ENCODE results near the gene TEX38.
"Not testable (repeated sequence)": the region's sequence is repeated elsewhere in the genome, so short reads cannot be mapped to it uniquely, and the experiment has no call there.

The TEX38 gene

DNA sequence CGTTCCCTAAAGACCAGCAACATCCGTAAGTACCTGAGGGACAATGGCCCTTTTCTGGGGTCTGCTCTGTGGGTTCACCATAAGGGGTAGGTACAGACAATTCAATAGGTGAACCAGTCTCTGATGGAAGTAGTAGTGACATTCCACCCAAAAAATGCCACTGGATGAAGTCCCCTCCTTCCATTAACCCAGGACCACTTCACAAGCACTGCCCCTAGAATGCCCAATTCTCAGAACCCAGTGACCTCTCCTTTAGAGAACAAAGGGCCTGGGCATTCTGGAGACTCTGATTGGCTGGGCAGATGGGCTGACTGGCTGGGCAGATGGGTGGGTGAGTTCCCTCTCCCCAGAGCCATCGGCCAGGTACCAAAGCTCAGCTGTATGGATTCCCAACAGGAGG, at the start of gene TEX38:
Gene TEX38, plus strand, starts transcription at position 301 of the 400 bp plus-strand sequence. Its CDS starts 81 bp downstream, at position 382.
- no peak for DNase-seq
- intact Hi-C loops (cut with DNase I) = no loop called here

DNA sequence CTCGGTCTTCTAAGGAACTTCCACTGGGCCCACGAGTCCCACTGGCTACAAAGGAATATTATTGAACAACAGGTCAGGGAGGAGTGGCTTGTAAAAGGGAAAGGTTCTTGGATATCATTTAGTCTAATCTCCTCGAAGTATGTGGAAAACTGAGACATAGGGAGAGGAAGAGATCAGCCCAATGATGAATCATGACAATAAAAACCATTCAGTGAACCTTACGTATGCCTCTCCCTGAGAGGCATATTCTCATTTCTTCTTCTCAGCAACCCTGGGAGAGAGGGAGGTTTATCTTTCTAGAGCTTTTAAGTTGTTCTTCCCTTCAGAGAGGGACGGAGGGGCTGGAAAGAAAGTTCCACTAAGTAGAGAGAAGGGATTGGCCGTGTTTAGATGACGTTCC, 49.7 kb upstream of the TEX38 start:
- intact Hi-C loops (cut with DNase I) = no loop called here
- no peak for DNase-seq

DNA sequence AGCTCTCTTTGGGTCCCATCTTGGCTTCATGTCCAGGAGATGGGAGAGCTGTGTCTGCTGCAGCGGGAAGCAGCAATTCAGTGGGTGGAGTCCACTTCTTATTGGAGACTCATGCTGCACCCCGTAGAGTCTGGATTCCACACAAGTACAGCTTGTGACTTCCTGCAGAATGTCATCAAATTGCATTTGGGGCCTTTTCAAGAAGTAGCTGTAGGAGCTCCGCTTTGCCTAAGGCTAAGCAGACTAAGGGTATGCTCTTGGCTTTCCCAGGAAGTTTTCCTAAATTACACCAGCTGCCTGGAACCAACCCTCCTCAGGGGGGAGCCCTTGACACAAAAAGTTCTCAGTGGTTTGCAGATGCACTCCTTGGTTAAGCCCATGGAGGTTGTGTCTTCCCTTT, 49.3 kb upstream of the TEX38 start:
- no peak for DNase-seq
- intact Hi-C loops (cut with DNase I) = no loop called here

DNA sequence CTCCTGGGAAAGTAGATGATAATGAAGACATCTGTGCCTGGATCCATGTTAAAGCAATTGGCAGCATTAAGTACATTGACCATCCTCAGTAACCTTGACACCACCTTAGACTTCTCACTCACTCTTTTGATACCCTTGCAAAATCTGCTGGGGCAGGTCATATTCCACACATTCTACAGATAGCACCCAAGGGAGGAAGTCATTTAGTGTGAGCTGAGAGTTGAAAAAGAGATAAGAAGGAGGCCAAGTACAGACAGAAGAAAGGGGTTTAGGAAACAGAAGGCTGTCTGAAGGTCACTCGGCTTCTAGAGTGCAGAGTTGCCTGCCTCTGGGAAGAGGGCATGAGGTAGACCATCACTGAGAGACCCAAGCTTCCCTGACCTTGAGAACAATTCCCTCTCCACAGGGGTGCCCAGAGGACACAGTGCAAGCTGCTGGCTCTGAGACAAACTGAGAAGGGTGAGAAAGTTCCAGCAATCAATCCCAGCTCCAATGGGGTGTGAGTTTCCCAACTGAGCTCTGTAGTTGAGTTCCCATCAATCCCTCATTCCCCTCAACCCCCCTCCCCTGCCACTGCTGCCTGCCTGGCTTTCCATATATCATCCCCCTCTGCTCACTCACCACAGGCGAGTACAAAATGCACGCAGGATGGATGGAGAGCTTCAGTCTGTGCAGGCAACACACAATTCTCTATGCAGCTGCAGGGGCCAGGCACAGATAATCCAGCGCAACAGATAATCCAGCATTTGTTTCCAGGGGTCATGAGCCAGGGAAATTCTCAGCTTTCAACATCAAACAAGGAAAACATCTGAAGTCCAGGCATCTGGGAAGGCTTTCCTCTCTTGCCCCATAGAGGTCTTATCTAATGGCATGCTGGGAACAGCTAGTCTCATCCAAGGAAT, 47.7 kb upstream of the TEX38 start:
- intact Hi-C loops (cut with DNase I) = no loop called here
- DNase-seq = no peak

GRCh38 chr1:46630719-46631118, 40.9 kb upstream of the TEX38 start:
- no peak for DNase-seq
- intact Hi-C loops (cut with DNase I) = no loop called here

DNA sequence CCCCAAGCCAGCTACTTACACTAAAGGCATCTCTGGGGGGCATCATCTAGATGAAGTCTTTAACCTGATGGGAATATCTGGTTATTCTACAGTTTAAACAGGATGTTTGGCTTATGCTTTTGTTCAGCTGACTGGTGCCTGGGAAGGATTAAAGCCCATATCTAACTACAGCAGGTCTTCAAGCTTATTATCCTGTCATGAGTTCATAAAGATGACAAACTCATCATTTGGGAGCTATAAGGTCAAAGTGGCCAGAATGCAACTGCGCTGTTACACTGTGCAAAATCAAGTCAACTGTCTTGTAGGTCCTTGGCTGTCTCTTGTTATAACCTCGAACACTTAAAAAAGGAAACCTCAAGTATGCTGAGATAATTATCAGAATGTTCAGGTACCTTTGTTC, 36.4 kb upstream of the TEX38 start:
- no peak for DNase-seq
- intact Hi-C loops (cut with DNase I) = no loop called here

GRCh38 chr1:46637444-46638083, 34.1 kb upstream of the TEX38 start:
- DNase-seq = no peak

GRCh38 chr1:46638921-46639320, 32.7 kb upstream of the TEX38 start:
- no peak for DNase-seq
- intact Hi-C loops (cut with DNase I) = no loop called here

More at GRCh38 chr1:46637444-46638083, 34.1 kb upstream of the TEX38 start:
- intact Hi-C loops (cut with DNase I) = no loop called here

DNA sequence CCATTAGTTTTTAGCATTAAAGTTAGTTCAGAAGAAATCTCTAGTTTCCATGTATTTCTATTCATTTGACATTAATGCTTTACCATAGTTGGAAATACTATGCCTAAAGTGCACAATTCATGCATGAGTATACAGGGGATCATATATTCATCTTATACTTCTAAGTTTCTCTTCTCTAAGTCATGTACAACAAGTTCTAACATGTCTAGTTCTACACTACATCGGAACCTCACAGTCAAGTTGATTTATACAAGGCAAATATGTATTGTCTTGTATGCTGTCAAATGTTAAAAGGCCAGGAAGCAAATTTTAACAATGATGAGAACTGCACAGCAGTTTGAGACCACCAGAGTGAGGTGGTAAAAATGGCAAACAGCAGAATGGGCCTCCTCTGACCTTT, 32.1 kb upstream of the TEX38 start:
- intact Hi-C loops (cut with DNase I) = no loop called here
- no peak for DNase-seq

- intact Hi-C loops (cut with DNase I) = no loop called here
- DNase-seq = no peak
Measured at GRCh38 chr1:46642115-46642680, 29.5 kb upstream of the TEX38 start.

DNA sequence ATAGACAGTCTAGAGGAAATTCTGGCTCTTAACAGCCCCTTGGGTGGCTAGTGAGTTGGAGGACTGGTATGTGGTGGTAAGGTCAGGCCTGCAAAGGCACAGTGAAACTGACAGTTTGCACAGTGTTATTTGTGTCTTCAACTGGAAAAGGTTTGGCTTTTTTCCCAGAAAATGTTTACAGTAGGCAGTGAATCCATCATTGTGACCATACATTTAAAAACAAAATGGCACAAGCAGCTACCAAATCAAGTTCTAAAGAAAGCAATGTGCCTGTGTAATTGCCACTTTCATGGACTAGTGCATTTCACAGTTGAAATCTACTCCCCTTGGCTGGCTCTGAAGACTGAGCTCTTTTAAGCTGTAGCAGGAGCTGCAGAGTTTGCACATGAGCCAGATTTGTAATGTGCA, 28.3 kb upstream of the TEX38 start:
- no peak for DNase-seq
- intact Hi-C loops (cut with DNase I) = no loop called here

- intact Hi-C loops (cut with DNase I) = no loop called here
- DNase-seq = no peak
Measured at GRCh38 chr1:46645815-46646214, 25.8 kb upstream of the TEX38 start.

DNA sequence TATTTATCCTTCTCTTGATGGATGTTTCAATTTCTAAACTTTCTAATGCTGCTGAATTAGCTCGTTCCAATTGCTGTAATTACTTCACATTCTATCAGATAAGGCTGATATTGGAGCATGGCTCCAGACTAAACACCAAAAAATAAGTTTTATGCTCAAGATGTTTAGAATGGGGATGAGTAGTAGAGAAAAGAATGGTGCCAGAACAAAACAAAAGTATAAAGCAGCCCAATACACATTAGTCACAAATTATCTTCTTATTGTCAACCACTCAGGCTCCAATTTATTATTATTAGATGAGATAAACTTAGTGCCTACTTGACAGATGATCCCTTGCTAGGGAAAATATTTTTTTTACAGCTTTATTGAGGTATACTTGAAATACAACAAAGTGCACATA, 25.3 kb upstream of the TEX38 start:
- intact Hi-C loops (cut with DNase I) = no loop called here
- DNase-seq = no peak

GRCh38 chr1:46646844-46647243, 24.8 kb upstream of the TEX38 start:
- no peak for DNase-seq
- intact Hi-C loops (cut with DNase I) = no loop called here

- intact Hi-C loops (cut with DNase I) = no loop called here
- DNase-seq = no peak
Measured at GRCh38 chr1:46647611-46648010, 24.0 kb upstream of the TEX38 start.

DNA sequence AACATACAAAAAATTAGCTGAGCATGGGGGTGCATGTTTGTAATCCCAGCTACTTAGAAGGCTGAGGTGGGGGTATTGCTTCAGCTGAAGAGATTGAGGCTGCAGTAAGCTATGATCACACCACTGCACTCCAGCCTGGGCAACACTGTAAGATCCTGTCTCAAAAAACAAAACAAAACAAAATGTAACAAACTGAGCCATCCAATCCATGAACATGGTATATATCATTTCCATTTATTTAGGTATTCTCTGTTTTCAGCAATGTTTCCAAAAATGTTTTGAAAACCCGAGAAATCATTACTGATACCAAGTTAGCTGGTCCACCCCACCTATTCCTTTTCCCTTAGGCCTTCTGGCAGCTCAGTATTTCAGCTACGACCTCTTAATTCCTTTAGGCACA, 21.9 kb upstream of the TEX38 start:
- no peak for DNase-seq
- intact Hi-C loops (cut with DNase I) = no loop called here

DNA sequence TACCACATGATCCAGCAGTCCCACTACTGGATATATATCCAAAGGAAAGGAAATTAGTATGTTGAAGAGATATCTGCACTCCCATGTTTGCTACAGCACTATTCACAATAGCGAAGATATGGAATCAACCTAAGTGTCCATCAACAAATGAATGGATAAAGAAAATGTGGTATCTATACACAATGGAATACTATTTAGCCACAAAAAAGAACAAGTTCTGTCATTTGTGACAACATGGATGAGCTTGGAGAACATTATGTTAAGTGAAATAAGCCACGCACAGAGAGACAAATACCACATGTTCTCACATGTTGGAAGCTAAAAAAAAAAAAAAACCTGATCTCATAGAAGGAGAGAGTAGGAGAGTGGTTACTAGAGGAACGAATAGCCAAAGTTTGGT, 21.2 kb upstream of the TEX38 start:
- DNase-seq = no peak
- intact Hi-C loops (cut with DNase I) = no loop called here

GRCh38 chr1:46651152-46651551, 20.5 kb upstream of the TEX38 start:
- DNase-seq; intact Hi-C loops (cut with DNase I): not testable (repeated sequence)

GRCh38 chr1:46652321-46653100, 19.1 kb upstream of the TEX38 start:
- intact Hi-C loops (cut with DNase I) = no loop called here

GRCh38 chr1:46653405-46653958, 18.2 kb upstream of the TEX38 start:
- intact Hi-C loops (cut with DNase I) = no loop called here
- DNase-seq = no peak

More at GRCh38 chr1:46652321-46653100, 19.1 kb upstream of the TEX38 start:
- no peak for DNase-seq

DNA sequence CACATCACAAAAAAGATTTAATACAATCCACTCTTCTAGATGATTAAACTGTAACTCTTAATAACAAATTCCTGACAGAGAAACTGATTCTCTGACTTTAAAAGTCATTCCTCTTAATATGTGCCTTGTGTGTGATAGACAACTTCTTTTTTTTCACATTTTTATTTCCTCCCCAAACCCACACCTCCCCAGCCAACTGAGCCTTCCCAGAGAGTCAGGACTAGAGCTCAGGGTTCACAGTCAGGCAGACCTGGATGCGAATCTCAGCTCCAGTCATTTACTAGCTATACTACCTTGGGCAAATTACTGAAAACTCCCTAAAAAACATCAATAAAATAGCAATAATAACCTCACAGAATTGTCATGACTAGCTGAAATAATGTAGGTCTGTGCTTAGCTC, 17.6 kb upstream of the TEX38 start:
- intact Hi-C loops (cut with DNase I) = no loop called here
- DNase-seq = no peak

All from posterior cingulate gyrus (tissue), 11 donors.